Measurements from ENCODE around the gene PRAMEF7.
"Not testable (repeated sequence)": the region's sequence is repeated elsewhere in the genome, so short reads cannot be mapped to it uniquely, and the experiment has no call there.

Gene PRAMEF7

GRCh38 chr1:12916310-12916709 lies at the start of gene PRAMEF7:
Gene PRAMEF7, plus strand, starts transcription at chr1:12916610. Its CDS starts 1,083 bp downstream, at chr1:12917693.
- H3K4me3 ChIP-seq (ENCODE audit: low read depth, low read length); DNase-seq (ENCODE audit: low read depth): not testable (repeated sequence)

DNA sequence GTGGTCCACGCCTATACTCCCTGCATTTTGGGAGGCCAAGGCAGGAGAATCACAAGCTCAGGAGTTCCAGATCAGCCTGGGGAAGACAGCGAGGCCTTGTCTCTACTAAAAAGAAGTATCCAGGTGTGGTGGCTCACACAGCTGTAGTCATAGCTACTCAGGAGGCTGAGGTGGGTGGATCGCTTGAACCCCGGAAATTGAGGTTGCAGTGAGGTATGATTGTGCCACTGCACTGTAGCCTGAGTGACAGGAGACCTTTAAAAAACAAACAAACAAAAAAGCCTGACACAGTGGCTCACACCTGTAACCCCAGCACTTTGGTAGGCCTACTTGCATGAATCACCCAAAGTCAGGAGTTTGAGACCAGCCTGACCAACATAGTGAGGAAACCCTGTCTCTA lies 38.0 kb upstream of the PRAMEF7 start:
- DNase-seq (ENCODE audit: low read depth); H3K4me3 ChIP-seq (ENCODE audit: low read depth, low read length): not testable (repeated sequence)

DNA sequence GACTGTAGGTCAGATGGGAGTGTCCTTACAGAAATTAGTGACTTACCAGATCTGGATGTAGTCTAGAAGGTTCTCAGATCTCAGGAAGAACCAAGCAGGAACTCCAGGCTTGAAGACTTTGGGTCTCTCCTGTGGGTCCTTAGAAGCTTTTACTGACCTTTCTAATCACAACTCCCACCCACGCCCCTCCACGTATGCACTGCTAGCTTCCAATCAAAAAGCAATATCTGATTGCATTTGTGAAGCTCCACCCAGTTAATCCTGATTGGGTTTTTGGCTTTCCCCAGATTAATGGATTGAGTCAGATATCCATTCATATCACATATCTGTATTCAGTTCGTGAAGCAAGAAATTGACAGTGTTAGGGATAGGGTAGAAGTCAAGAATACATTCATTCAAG lies 30.3 kb upstream of the PRAMEF7 start, which contains the start of gene PRAMEF4:
TSS of gene PRAMEF4 (minus strand) at position 101 of the 400 bp plus-strand sequence. CDS start 2,807 bp downstream, outside the sequence.
- H3K4me3 ChIP-seq (ENCODE audit: low read depth, low read length); DNase-seq (ENCODE audit: low read depth): not testable (repeated sequence)

GRCh38 chr1:12898170-12898569 lies 18.2 kb upstream of the PRAMEF7 start, which contains the start of gene PRAMEF10:
Gene PRAMEF10, minus strand, starts transcription at chr1:12898270. Its CDS starts 2,423 bp downstream, at chr1:12895847.
- not testable (repeated sequence) for H3K4me3 ChIP-seq (ENCODE audit: low read depth, low read length); DNase-seq (ENCODE audit: low read depth)

GRCh38 chr1:12899186-12899585 lies 17.2 kb upstream of the PRAMEF7 start:
- H3K4me3 ChIP-seq (ENCODE audit: low read depth, low read length); DNase-seq (ENCODE audit: low read depth): not testable (repeated sequence)

- not testable (repeated sequence) for DNase-seq (ENCODE audit: low read depth)
Observed at GRCh38 chr1:12903793-12904572, 12.4 kb upstream of the PRAMEF7 start.

DNA sequence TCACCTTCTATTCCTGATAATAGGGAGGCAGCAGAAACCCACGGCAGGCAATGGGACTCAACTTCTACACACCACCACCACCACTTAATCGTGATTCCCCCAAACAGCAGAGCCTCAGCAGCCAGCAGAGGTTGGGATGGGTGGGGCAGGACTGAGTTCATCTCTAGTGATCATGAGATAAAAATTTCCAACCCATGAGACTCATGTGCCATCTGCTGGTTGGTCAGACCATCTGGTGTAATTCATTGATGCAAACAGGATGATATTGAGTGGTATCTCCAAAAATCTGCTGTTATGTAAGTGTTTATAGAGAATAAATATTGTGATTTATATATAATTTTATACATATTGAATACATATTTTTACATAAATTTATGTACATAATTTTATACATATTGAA lies 5.3 kb downstream of the PRAMEF7 start:
- H3K4me3 ChIP-seq (ENCODE audit: low read depth, low read length); DNase-seq (ENCODE audit: low read depth): not testable (repeated sequence)

More at GRCh38 chr1:12903793-12904572, 12.4 kb upstream of the PRAMEF7 start:
- not testable (repeated sequence) for H3K4me3 ChIP-seq (ENCODE audit: low read depth, low read length)

DNA sequence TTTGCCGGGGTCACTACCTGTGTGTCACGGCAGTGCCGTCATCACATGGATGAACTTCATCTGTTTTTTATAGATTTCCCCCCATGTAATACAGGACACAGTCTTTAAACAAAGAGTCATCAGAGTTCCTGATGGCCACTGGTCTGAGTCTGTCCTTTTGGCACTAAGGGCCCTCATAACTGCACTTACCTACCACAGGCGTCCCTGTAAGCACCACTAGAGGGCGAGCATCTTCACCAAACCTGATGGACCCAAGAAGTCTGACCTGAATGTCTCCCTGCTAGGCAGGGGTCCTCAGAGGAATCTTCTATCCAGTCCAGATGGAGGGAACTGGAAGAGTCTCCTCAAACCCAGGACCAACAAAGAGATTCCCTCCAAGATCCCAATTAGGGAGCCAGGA lies 8.0 kb downstream of the PRAMEF7 start:
- DNase-seq (ENCODE audit: low read depth); H3K4me3 ChIP-seq (ENCODE audit: low read depth, low read length): not testable (repeated sequence)

DNA sequence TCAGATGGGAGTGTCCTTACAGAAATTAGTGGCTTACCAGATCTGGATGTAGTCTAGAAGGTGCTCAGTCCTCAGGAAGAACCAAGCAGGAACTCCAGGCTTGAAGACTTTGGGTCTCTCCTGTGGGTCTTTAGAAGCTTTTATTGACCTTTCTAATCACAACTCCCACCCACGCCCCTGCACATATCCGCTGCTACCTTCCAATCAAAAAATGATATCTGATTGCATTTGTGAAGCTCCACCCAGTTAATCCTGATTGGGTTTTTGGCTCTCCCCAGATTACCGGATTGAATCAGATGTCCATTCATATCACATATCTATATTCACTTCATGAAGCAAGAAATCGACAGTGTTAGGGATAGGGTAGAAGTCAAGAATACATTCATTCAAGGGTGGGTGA lies 31.1 kb downstream of the PRAMEF7 start, which contains the start of gene PRAMEF6:
TSS of gene PRAMEF6 (minus strand) at position 101 of the 400 bp plus-strand sequence. CDS start 5,062 bp downstream, outside the sequence.
- not testable (repeated sequence) for DNase-seq (ENCODE audit: low read depth); H3K4me3 ChIP-seq (ENCODE audit: low read depth, low read length)

Measured in choroid plexus epithelial cell (primary cell).